ENCODE data around the gene SNX25.
"Not testable (repeated sequence)": the region's sequence is repeated elsewhere in the genome, so short reads cannot be mapped to it uniquely, and the experiment has no call there.

GRCh38 chr4:185325721-185326120, 116.3 kb downstream of the SNX25 start:
- not testable (repeated sequence) for TF ChIP-seq CTCF (IDR thresholded peaks at IDR 0.05); CHD2 (IDR thresholded peaks at IDR 0.05; ENCODE audit: low read length, partially characterized antibody); REST (IDR thresholded peaks at IDR 0.05; ENCODE audit: low read depth, low read length); RAD21 (IDR thresholded peaks at IDR 0.05; ENCODE audit: low read length); TEAD4 (IDR thresholded peaks at IDR 0.05; ENCODE audit: borderline replicate concordance, insufficient read depth); RXRA (IDR thresholded peaks at IDR 0.05; ENCODE audit: borderline replicate concordance, low read depth); SMC3 (IDR thresholded peaks at IDR 0.05; ENCODE audit: low read depth, low read length); USF2 (IDR thresholded peaks at IDR 0.05; ENCODE audit: borderline replicate concordance, low read depth, low read length)
